ENCODE data around the gene ALDOA.
"Not testable (repeated sequence)": the region's sequence is repeated elsewhere in the genome, so short reads cannot be mapped to it uniquely, and the experiment has no call there.

The ALDOA gene

GRCh38 chr16:30027588-30028437, 37.7 kb upstream of the ALDOA start:
- H3K36me3 ChIP-seq (ENCODE audit: insufficient read depth, low read length) = no peaks in the 10 kb centered on the region
- no peak overlapping the region for H3K9ac ChIP-seq (ENCODE audit: low read length)
- H3K4me3 ChIP-seq (ENCODE audit: low read depth in 1 of 2, low read length in 2 of 2) = no peak overlapping the region
- no peaks in the 10 kb centered on the region for H3K9me3 ChIP-seq (ENCODE audit: low read length)
- H3K4me1 ChIP-seq (ENCODE audit: insufficient read depth, low read length) = no peaks in the 10 kb centered on the region
- peaks cover 24 to 64% of the 10 kb centered on the region in 2 donors for H3K27me3 ChIP-seq (ENCODE audit: control insufficient read depth in 1 of 2, insufficient read depth in 2 of 2, low read length in 2 of 2)
- no peak overlapping the region for H3K27ac ChIP-seq (ENCODE audit: low read depth, low read length)

GRCh38 chr16:30028438-30029076, 37.0 kb upstream of the ALDOA start:
- H3K4me3 ChIP-seq (ENCODE audit: low read depth in 1 of 2, low read length in 2 of 2) = no peak overlapping the region
- no peaks in the 10 kb centered on the region for H3K4me1 ChIP-seq (ENCODE audit: insufficient read depth, low read length)
- no peaks in the 10 kb centered on the region for H3K9me3 ChIP-seq (ENCODE audit: low read length)
- H3K36me3 ChIP-seq (ENCODE audit: insufficient read depth, low read length) = no peaks in the 10 kb centered on the region
- H3K27ac ChIP-seq (ENCODE audit: low read depth, low read length) = no peak overlapping the region
- H3K27me3 ChIP-seq (ENCODE audit: control insufficient read depth in 1 of 2, insufficient read depth in 2 of 2, low read length in 2 of 2) = peaks cover 24 to 71% of the 10 kb centered on the region in 2 donors
- H3K9ac ChIP-seq (ENCODE audit: low read length) = no peak overlapping the region

- Histone ChIP-seq H3K36me3 (ENCODE audit: insufficient read depth, low read length) (no peaks in the 10 kb centered on the region), H3K9ac (ENCODE audit: low read length) (no peak overlapping the region), H3K4me1 (ENCODE audit: insufficient read depth, low read length) (no peaks in the 10 kb centered on the region), H3K27ac (ENCODE audit: low read depth, low read length) (no peak overlapping the region), H3K9me3 (ENCODE audit: low read length) (no peaks in the 10 kb centered on the region), H3K4me3 (ENCODE audit: low read depth in 1 of 2, low read length in 2 of 2) (no peak overlapping the region), H3K27me3 (ENCODE audit: control insufficient read depth in 1 of 2, insufficient read depth in 2 of 2, low read length in 2 of 2) (peaks cover 24 to 78% of the 10 kb centered on the region in 2 donors)
These were observed 35.4 kb upstream of the ALDOA start for GRCh38 chr16:30030011-30030685.

GRCh38 chr16:30030841-30031413, 34.6 kb upstream of the ALDOA start, which contains the start of gene TLCD3B:
TLCD3B (minus strand) TSS chr16:30031271; CDS start chr16:30030527, 744 bp downstream.
- Histone ChIP-seq H3K4me3 (ENCODE audit: low read depth in 1 of 2, low read length in 2 of 2) (no peak within 1 kb of the TSS), H3K36me3 (ENCODE audit: insufficient read depth, low read length) (no peaks in the 10 kb centered on the region), H3K27ac (ENCODE audit: low read depth, low read length) (no peak within 1 kb of the TSS), H3K9me3 (ENCODE audit: low read length) (no peaks in the 10 kb centered on the region), H3K27me3 (ENCODE audit: control insufficient read depth in 1 of 2, insufficient read depth in 2 of 2, low read length in 2 of 2) (peaks cover 24 to 74% of the 10 kb centered on the region in 2 donors), H3K4me1 (ENCODE audit: insufficient read depth, low read length) (no peaks in the 10 kb centered on the region), H3K9ac (ENCODE audit: low read length) (no peak within 1 kb of the TSS)

- Histone ChIP-seq H3K4me1 (ENCODE audit: insufficient read depth, low read length) (no peaks in the 10 kb centered on the region), H3K27me3 (ENCODE audit: control insufficient read depth in 1 of 2, insufficient read depth in 2 of 2, low read length in 2 of 2) (peaks cover 24 to 69% of the 10 kb centered on the region in 2 donors), H3K4me3 (ENCODE audit: low read depth in 1 of 2, low read length in 2 of 2) (no peak overlapping the region), H3K27ac (ENCODE audit: low read depth, low read length) (no peak overlapping the region), H3K9ac (ENCODE audit: low read length) (no peak overlapping the region), H3K36me3 (ENCODE audit: insufficient read depth, low read length) (no peaks in the 10 kb centered on the region), H3K9me3 (ENCODE audit: low read length) (no peaks in the 10 kb centered on the region)
These were observed 34.1 kb upstream of the ALDOA start for GRCh38 chr16:30031477-30031918.

- no peak overlapping the region for H3K27ac ChIP-seq (ENCODE audit: low read depth, low read length)
- H3K27me3 ChIP-seq (ENCODE audit: control insufficient read depth in 1 of 2, insufficient read depth in 2 of 2, low read length in 2 of 2) = peaks cover 24 to 66% of the 10 kb centered on the region in 2 donors
- no peak overlapping the region for H3K9ac ChIP-seq (ENCODE audit: low read length)
- H3K36me3 ChIP-seq (ENCODE audit: insufficient read depth, low read length) = no peaks in the 10 kb centered on the region
- H3K9me3 ChIP-seq (ENCODE audit: low read length) = no peaks in the 10 kb centered on the region
- H3K4me3 ChIP-seq (ENCODE audit: low read depth in 1 of 2, low read length in 2 of 2) = no peak overlapping the region
- no peaks in the 10 kb centered on the region for H3K4me1 ChIP-seq (ENCODE audit: insufficient read depth, low read length)
These were observed 33.3 kb upstream of the ALDOA start for GRCh38 chr16:30032083-30032819.

GRCh38 chr16:30033270-30033669, 32.3 kb upstream of the ALDOA start:
- H3K36me3 ChIP-seq (ENCODE audit: insufficient read depth, low read length) = no peaks in the 10 kb centered on the region
- H3K27me3 ChIP-seq (ENCODE audit: control insufficient read depth in 1 of 2, insufficient read depth in 2 of 2, low read length in 2 of 2) = peaks cover 24 to 62% of the 10 kb centered on the region in 2 donors
- no peaks in the 10 kb centered on the region for H3K9me3 ChIP-seq (ENCODE audit: low read length)
- no peaks in the 10 kb centered on the region for H3K4me1 ChIP-seq (ENCODE audit: insufficient read depth, low read length)
- H3K9ac ChIP-seq (ENCODE audit: low read length) = no peak overlapping the region
- H3K27ac ChIP-seq (ENCODE audit: low read depth, low read length) = no peak overlapping the region
- no peak overlapping the region for H3K4me3 ChIP-seq (ENCODE audit: low read depth in 1 of 2, low read length in 2 of 2)

GRCh38 chr16:30040221-30040620, 25.3 kb upstream of the ALDOA start:
- H3K4me1 ChIP-seq (ENCODE audit: insufficient read depth, low read length) = no peaks in the 10 kb centered on the region
- H3K36me3 ChIP-seq (ENCODE audit: insufficient read depth, low read length) = no peaks in the 10 kb centered on the region
- H3K27me3 ChIP-seq (ENCODE audit: control insufficient read depth in 1 of 2, insufficient read depth in 2 of 2, low read length in 2 of 2) = peaks cover 0 to 2% of the 10 kb centered on the region in 2 donors
- no peak overlapping the region for H3K9ac ChIP-seq (ENCODE audit: low read length)
- H3K4me3 ChIP-seq (ENCODE audit: low read depth in 1 of 2, low read length in 2 of 2) = no peak overlapping the region
- H3K9me3 ChIP-seq (ENCODE audit: low read length) = no peaks in the 10 kb centered on the region
- H3K27ac ChIP-seq (ENCODE audit: low read depth, low read length) = no peak overlapping the region

- not testable (repeated sequence) for H3K4me1 ChIP-seq (ENCODE audit: insufficient read depth, low read length); H3K9ac ChIP-seq (ENCODE audit: low read length); H3K27ac ChIP-seq (ENCODE audit: low read depth, low read length); H3K27me3 ChIP-seq (ENCODE audit: control insufficient read depth in 1 of 2, insufficient read depth in 2 of 2, low read length in 2 of 2); H3K9me3 ChIP-seq (ENCODE audit: low read length); H3K4me3 ChIP-seq (ENCODE audit: low read depth in 1 of 2, low read length in 2 of 2); H3K36me3 ChIP-seq (ENCODE audit: insufficient read depth, low read length)
These were observed 24.9 kb upstream of the ALDOA start for GRCh38 chr16:30040690-30041089.

- H3K27ac ChIP-seq (ENCODE audit: low read depth, low read length) = no peak overlapping the region
- H3K36me3 ChIP-seq (ENCODE audit: insufficient read depth, low read length) = no peaks in the 10 kb centered on the region
- H3K4me1 ChIP-seq (ENCODE audit: insufficient read depth, low read length) = no peaks in the 10 kb centered on the region
- H3K9me3 ChIP-seq (ENCODE audit: low read length) = no peaks in the 10 kb centered on the region
- H3K9ac ChIP-seq (ENCODE audit: low read length) = no peak overlapping the region
- H3K27me3 ChIP-seq (ENCODE audit: control insufficient read depth in 1 of 2, insufficient read depth in 2 of 2, low read length in 2 of 2) = no peaks in the 10 kb centered on the region
- no peak overlapping the region for H3K4me3 ChIP-seq (ENCODE audit: low read depth in 1 of 2, low read length in 2 of 2)
These were observed 23.7 kb upstream of the ALDOA start for GRCh38 chr16:30041841-30042240.
